ENCODE data around the gene HHEX.

The HHEX gene

DNA sequence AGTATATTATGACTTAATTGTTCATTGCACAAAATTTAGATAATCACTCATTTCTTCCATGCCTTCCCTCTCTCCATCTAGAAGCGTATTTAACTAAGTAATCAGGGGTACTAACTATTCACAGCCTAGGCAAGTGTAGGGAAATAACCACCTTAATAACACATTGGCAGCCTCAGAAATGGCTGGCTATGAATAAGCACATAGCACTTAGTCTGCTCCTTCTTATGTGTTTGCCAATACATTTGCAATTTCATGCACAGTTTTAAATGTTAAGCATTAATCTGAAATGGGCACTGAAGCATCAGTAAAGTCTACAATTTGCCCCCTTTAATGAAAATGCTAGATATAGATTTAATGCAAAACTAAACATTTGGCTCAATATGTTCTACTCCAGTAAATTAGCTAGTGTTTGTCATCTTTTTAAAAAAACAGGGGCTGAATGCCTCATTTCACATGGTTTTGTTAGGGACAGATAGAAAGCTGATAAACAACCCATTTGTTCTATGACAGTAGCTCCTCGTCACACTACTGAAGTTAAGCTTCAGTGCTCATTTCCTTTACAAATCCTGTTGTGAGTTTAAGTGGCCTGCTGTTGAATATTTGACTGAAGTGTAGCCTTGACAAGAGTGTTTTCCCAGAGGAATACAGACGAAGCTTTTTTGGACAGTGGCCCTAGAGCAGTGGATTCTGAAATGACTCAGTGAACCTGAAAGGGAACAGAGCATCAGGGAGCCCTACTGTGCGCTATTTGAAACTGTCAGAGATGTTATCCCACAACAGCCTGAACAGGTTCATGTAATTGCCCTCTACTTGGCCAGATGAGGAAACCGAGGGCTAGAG is 30.5 kb downstream of the HHEX start:
- no peak for DNase-seq (ENCODE audit: low read depth, low spot score)
- Histone ChIP-seq H3K36me3 (ENCODE audit: insufficient read depth, low read length) (no peaks in the 10 kb centered on the region), H3K9ac (ENCODE audit: insufficient read length) (no peak overlapping the region), H3K27ac (no peak overlapping the region), H3K4me3 (no peak overlapping the region), H3K9me3 (ENCODE audit: low read depth, low read length) (no peaks in the 10 kb centered on the region)
- TF ChIP-seq EZH2 (IDR thresholded peaks at IDR 0.05) (no peak), FOXP2 (optimal IDR thresholded peaks at IDR 0.05; ENCODE audit: control extremely low read depth, extremely low read length, insufficient read depth) (no peak), POLR2AphosphoS5 (IDR thresholded peaks at IDR 0.05; ENCODE audit: borderline replicate concordance, low read depth, low read length) (no peak)

DNA sequence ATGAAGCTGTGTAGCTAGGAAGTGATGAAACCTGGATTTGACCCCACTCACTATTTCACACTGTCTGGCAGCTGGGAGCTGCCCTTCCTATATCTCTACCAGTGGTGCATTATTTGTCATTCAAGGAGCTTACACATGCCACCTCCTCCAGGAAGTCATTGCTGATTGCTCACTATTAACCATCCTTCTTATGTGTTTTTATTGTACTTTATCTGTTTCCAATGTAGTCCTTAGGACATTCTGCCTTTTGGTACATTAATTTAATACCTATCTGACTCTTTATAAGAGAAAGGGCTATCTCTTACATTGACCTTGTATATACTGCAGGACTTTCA is 31.0 kb downstream of the HHEX start:
- H3K36me3 ChIP-seq (ENCODE audit: insufficient read depth, low read length), result no peaks in the 10 kb centered on the region
- H3K9me3 ChIP-seq (ENCODE audit: low read depth, low read length), result no peaks in the 10 kb centered on the region
- no peak overlapping the region for H3K27ac ChIP-seq
- no peak overlapping the region for H3K9ac ChIP-seq (ENCODE audit: insufficient read length)
- no peak for TF ChIP-seq EZH2 (IDR thresholded peaks at IDR 0.05)
- no peak for TF ChIP-seq POLR2AphosphoS5 (IDR thresholded peaks at IDR 0.05; ENCODE audit: borderline replicate concordance, low read depth, low read length)
- TF ChIP-seq FOXP2 (optimal IDR thresholded peaks at IDR 0.05; ENCODE audit: control extremely low read depth, extremely low read length, insufficient read depth), result no peak
- H3K4me3 ChIP-seq, result no peak overlapping the region
- DNase-seq (ENCODE audit: low read depth, low spot score), result no peak

DNA sequence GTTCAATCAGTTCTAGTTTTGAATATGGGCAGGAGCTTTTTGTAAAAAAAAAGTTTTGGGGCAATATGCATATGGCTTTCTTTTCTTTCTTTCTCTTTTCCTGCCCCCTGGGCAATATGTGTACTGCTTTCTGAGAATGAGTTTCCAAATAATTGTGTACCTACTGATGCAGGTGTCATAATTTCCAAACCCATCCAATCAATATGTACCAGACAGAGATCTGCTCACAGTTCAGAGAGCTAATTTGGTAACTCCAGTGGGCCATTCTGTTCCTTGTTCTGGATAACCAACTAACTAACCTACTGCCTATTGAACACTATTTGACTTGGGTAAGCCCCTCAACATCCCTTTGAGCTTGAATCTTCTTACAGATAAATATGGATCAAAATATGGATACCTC is 32.6 kb downstream of the HHEX start:
- H3K36me3 ChIP-seq (ENCODE audit: insufficient read depth, low read length), result no peaks in the 10 kb centered on the region
- no peak for DNase-seq (ENCODE audit: low read depth, low spot score)
- TF ChIP-seq POLR2AphosphoS5 (IDR thresholded peaks at IDR 0.05; ENCODE audit: borderline replicate concordance, low read depth, low read length) (no peak), EZH2 (IDR thresholded peaks at IDR 0.05) (no peak), FOXP2 (optimal IDR thresholded peaks at IDR 0.05; ENCODE audit: control extremely low read depth, extremely low read length, insufficient read depth) (no peak)
- no peak overlapping the region for H3K4me3 ChIP-seq
- H3K27ac ChIP-seq, result no peak overlapping the region
- no peaks in the 10 kb centered on the region for H3K9me3 ChIP-seq (ENCODE audit: low read depth, low read length)
- H3K9ac ChIP-seq (ENCODE audit: insufficient read length), result no peak overlapping the region

- Histone ChIP-seq H3K27ac (no peak overlapping the region), H3K9me3 (ENCODE audit: low read depth, low read length) (no peaks in the 10 kb centered on the region), H3K4me3 (no peak overlapping the region), H3K36me3 (ENCODE audit: insufficient read depth, low read length) (no peaks in the 10 kb centered on the region), H3K9ac (ENCODE audit: insufficient read length) (no peak overlapping the region)
- DNase-seq (ENCODE audit: low read depth, low spot score), result no peak
- TF ChIP-seq EZH2 (IDR thresholded peaks at IDR 0.05), result no peak
- TF ChIP-seq POLR2AphosphoS5 (IDR thresholded peaks at IDR 0.05; ENCODE audit: borderline replicate concordance, low read depth, low read length), result no peak
- no peak for TF ChIP-seq FOXP2 (optimal IDR thresholded peaks at IDR 0.05; ENCODE audit: control extremely low read depth, extremely low read length, insufficient read depth)
These were observed 37.4 kb downstream of the HHEX start for GRCh38 chr10:92727141-92727540.

GRCh38 chr10:92727550-92727949 is 37.8 kb downstream of the HHEX start:
- no peak for TF ChIP-seq POLR2AphosphoS5 (IDR thresholded peaks at IDR 0.05; ENCODE audit: borderline replicate concordance, low read depth, low read length)
- no peak for TF ChIP-seq EZH2 (IDR thresholded peaks at IDR 0.05)
- TF ChIP-seq FOXP2 (optimal IDR thresholded peaks at IDR 0.05; ENCODE audit: control extremely low read depth, extremely low read length, insufficient read depth), result no peak
- Histone ChIP-seq H3K9ac (ENCODE audit: insufficient read length) (no peak overlapping the region), H3K9me3 (ENCODE audit: low read depth, low read length) (no peaks in the 10 kb centered on the region), H3K27ac (no peak overlapping the region), H3K36me3 (ENCODE audit: insufficient read depth, low read length) (no peaks in the 10 kb centered on the region), H3K4me3 (no peak overlapping the region)
- DNase-seq (ENCODE audit: low read depth, low spot score), result no peak

DNA sequence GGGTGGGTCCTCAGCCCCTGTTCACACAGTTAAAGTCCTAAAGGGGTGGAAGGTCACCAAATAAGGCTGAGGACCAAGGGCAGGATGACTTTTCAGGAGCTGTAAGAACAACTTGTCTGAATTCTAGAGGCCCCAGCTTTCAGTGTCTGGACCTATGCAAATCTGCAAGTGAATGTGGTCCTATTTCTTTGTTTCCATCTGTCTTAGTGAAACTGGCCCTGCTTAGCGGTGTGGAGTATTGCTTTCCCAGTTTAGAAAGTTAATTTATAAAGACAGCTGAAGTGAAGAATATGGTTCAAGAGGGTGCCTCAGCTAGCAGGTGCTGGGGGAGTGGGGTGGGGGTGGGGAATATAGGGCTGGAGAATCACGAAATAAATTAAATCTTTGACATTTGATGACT is 40.1 kb downstream of the HHEX start:
- Histone ChIP-seq H3K9ac (ENCODE audit: insufficient read length) (no peak overlapping the region), H3K9me3 (ENCODE audit: low read depth, low read length) (no peaks in the 10 kb centered on the region), H3K4me3 (no peak overlapping the region), H3K27ac (no peak overlapping the region), H3K36me3 (ENCODE audit: insufficient read depth, low read length) (no peaks in the 10 kb centered on the region)
- no peak for TF ChIP-seq FOXP2 (optimal IDR thresholded peaks at IDR 0.05; ENCODE audit: control extremely low read depth, extremely low read length, insufficient read depth)
- TF ChIP-seq EZH2 (IDR thresholded peaks at IDR 0.05), result no peak
- no peak for TF ChIP-seq POLR2AphosphoS5 (IDR thresholded peaks at IDR 0.05; ENCODE audit: borderline replicate concordance, low read depth, low read length)
- DNase-seq (ENCODE audit: low read depth, low spot score), result no peak

DNA sequence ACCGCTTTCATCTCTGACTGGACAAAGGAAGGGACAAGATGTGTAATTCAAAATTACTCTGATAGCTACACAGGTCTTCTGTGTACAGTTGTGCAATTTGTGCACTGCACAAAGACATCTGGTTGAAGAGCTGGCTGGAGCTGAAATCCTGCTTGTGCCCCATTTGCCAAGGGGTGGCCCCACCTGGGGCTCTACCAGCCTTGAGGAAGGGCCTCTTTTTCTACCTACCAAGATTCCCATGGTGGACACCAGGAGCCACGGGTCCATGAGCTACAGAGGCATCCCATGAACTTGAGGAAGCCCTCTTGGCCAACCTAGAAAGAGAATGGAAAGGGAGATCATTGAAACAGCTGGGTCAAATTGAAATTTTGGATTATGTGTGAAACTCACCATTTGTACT is 43.2 kb downstream of the HHEX start:
- H3K27ac ChIP-seq, result no peak overlapping the region
- H3K4me3 ChIP-seq, result no peak overlapping the region
- no peaks in the 10 kb centered on the region for H3K36me3 ChIP-seq (ENCODE audit: insufficient read depth, low read length)
- H3K9ac ChIP-seq (ENCODE audit: insufficient read length), result no peak overlapping the region
- H3K9me3 ChIP-seq (ENCODE audit: low read depth, low read length), result no peaks in the 10 kb centered on the region
- TF ChIP-seq EZH2 (IDR thresholded peaks at IDR 0.05) (no peak), FOXP2 (optimal IDR thresholded peaks at IDR 0.05; ENCODE audit: control extremely low read depth, extremely low read length, insufficient read depth) (no peak), POLR2AphosphoS5 (IDR thresholded peaks at IDR 0.05; ENCODE audit: borderline replicate concordance, low read depth, low read length) (no peak)
- no peak for DNase-seq (ENCODE audit: low read depth, low spot score)

- no peaks in the 10 kb centered on the region for H3K9me3 ChIP-seq (ENCODE audit: low read depth, low read length)
- no peak overlapping the region for H3K27ac ChIP-seq
- no peaks in the 10 kb centered on the region for H3K36me3 ChIP-seq (ENCODE audit: insufficient read depth, low read length)
- H3K9ac ChIP-seq (ENCODE audit: insufficient read length), result no peak overlapping the region
- DNase-seq (ENCODE audit: low read depth, low spot score), result no peak
- H3K4me3 ChIP-seq, result no peak overlapping the region
- no peak for TF ChIP-seq FOXP2 (optimal IDR thresholded peaks at IDR 0.05; ENCODE audit: control extremely low read depth, extremely low read length, insufficient read depth)
- TF ChIP-seq EZH2 (IDR thresholded peaks at IDR 0.05), result no peak
- no peak for TF ChIP-seq POLR2AphosphoS5 (IDR thresholded peaks at IDR 0.05; ENCODE audit: borderline replicate concordance, low read depth, low read length)
These were observed 44.5 kb downstream of the HHEX start for GRCh38 chr10:92734301-92734700.

- TF ChIP-seq POLR2AphosphoS5 (IDR thresholded peaks at IDR 0.05; ENCODE audit: borderline replicate concordance, low read depth, low read length) (no peak), EZH2 (IDR thresholded peaks at IDR 0.05) (no peak), FOXP2 (optimal IDR thresholded peaks at IDR 0.05; ENCODE audit: control extremely low read depth, extremely low read length, insufficient read depth) (no peak)
- Histone ChIP-seq H3K9me3 (ENCODE audit: low read depth, low read length) (no peaks in the 10 kb centered on the region), H3K9ac (ENCODE audit: insufficient read length) (no peak overlapping the region), H3K36me3 (ENCODE audit: insufficient read depth, low read length) (no peaks in the 10 kb centered on the region), H3K27ac (no peak overlapping the region), H3K4me3 (no peak overlapping the region)
- no peak for DNase-seq (ENCODE audit: low read depth, low spot score)
These were observed 46.2 kb downstream of the HHEX start for GRCh38 chr10:92735938-92736337.

Measured in SK-N-MC (cell line).